HepG2 (cell line): Measurements from ENCODE around the gene CCDC73. TPM values are rescaled to one million over a fixed set of nuclear protein-coding genes. Genes with fewer than 3 reads are reported as not detected.

Experiments used
- ATAC-seq: fragments of 200-7000 bp; cut with Tn5 transposase; 3 replicates; pipeline ENCODE4 v1.9.1; 2020; ENCODE audit warnings: mild to moderate bottlenecking, moderate library complexity
- BruUV-seq: library from RNA; stranded (reverse); fragments of 400-500 nt; replicated peaks from 2 replicates; lab custom pipeline; 2021; lab: Mats Ljungman, UMichigan
- CTCF ChIA-PET: fragments of 300-600 bp; formaldehyde crosslinking; extraction: SDS; loops from one replicate; lab custom pipeline; 2021; ENCODE audit warnings: low total read pairs, inconsistent platforms, low intra/inter-chr PET ratio; lab: Yijun Ruan, JAX
- POLR2A ChIA-PET: fragments of 350-600 bp; sonication (Branson Sonifier 250); formaldehyde crosslinking; loops from one replicate; lab custom pipeline; 2020; ENCODE audit warnings: antibody characterized with exemption, inconsistent platforms; lab: Yijun Ruan, JAX
- DNase-seq: peaks from one replicate; pipeline ENCODE4 v3.0.0-alpha.2; 2015; ENCODE audit warnings: low spot score
- FAIRE-seq: peaks from 3 replicates; lab custom pipeline; 2011; peaks lifted over from hg19 to GRCh38; lab: Jason Lieb, UNC
- H2AFZ ChIP-seq: one replicate; pipeline ENCODE4 v1.6.1; 2011; ENCODE audit warnings: low read length, inconsistent platforms
- H3K27ac ChIP-seq: fragments of 300-600 bp; 3 replicates; pipeline ENCODE4 v1.8.0; 2011; ENCODE audit warnings: mixed run types, mild to moderate bottlenecking, mixed read lengths, low read length, inconsistent platforms; ENCODE audit not compliant: insufficient read depth; ENCODE audit errors: extremely low read length
- H3K27me3 ChIP-seq, 2 experiments: fragments of 200-600 bp in 1 of 2; 2 replicates in 1 of 2; 3 replicates in 1 of 2; pipeline versions ENCODE4 v1.6.0 to v1.8.0; 2011; ENCODE audit warnings: low read length in 2 of 2, mild to moderate bottlenecking in 2 of 2, moderate library complexity in 2 of 2, inconsistent platforms in 1 of 2; ENCODE audit not compliant: insufficient read depth in 2 of 2, control insufficient read depth in 1 of 2
- H3K36me3 ChIP-seq, 2 experiments: fragments of 200-600 bp in 1 of 2; replicated peaks in 1 of 2; 2 replicates in 1 of 2; 3 replicates in 1 of 2; pipeline versions ENCODE4 v1.5.1 to v1.8.0; 2011; ENCODE audit warnings: low read length in 2 of 2, inconsistent platforms in 1 of 2; ENCODE audit not compliant: insufficient read depth in 2 of 2, control insufficient read depth in 1 of 2
- H3K4me1 ChIP-seq: 2 replicates; pipeline ENCODE4 v1.5.1; 2012; ENCODE audit warnings: low read length, inconsistent platforms; ENCODE audit not compliant: insufficient read depth
- H3K4me2 ChIP-seq: 2 replicates; pipeline ENCODE4 v1.6.0; 2011; ENCODE audit warnings: low read depth, low read length, inconsistent platforms
- H3K4me3 ChIP-seq, 3 experiments: fragments of 200-600 bp in 1 of 3; sonication (generic), shearing (Covaris generic) in 1 of 3; replicated peaks in 1 of 3; 2 replicates each; pipeline ENCODE4 v1.5.1; 2011 to 2016; ENCODE audit warnings: low read length in 3 of 3, inconsistent platforms in 2 of 3, low read depth in 2 of 3, mild to moderate bottlenecking in 2 of 3, control low read depth in 1 of 3, mixed read lengths in 1 of 3; ENCODE audit not compliant: insufficient read depth in 1 of 3
- H3K79me2 ChIP-seq: one replicate; pipeline ENCODE4 v1.6.1; 2011; ENCODE audit warnings: low read length, inconsistent platforms; ENCODE audit not compliant: insufficient read depth
- H3K9ac ChIP-seq: 2 replicates; pipeline ENCODE4 v1.6.0; 2011; ENCODE audit warnings: mild to moderate bottlenecking, low read depth, low read length, inconsistent platforms; ENCODE audit not compliant: insufficient read depth
- H3K9me3 ChIP-seq: 2 replicates; pipeline ENCODE4 v1.5.1; 2012; ENCODE audit warnings: mild to moderate bottlenecking, low read length
- H4K20me1 ChIP-seq: 2 replicates; pipeline ENCODE4 v1.6.0; 2011; ENCODE audit warnings: inconsistent platforms, mild to moderate bottlenecking, low read length, moderate library complexity; ENCODE audit not compliant: insufficient read depth
- NONO ChIP-seq, 2 experiments: fragments of 450-650 bp in 1 of 2; sonication (generic) in 1 of 2; formaldehyde crosslinking in 1 of 2; IDR thresholded peaks in 1 of 2; conservative IDR thresholded peaks in 1 of 2; 2 replicates each; pipeline versions ENCODE4 v1.6.1 to v1.8.0; 2017 to 2022; ENCODE audit warnings: mild to moderate bottlenecking in 1 of 2, missing genetic modification reagents in 1 of 2, moderate library complexity in 1 of 2
- PAWR ChIP-seq: sonication (generic); formaldehyde crosslinking; IDR thresholded peaks from 2 replicates; pipeline ENCODE4 v1.4.0; 2020; ENCODE audit warnings: missing genetic modification reagents, mild to moderate bottlenecking, borderline replicate concordance
- THRA ChIP-seq: sonication (generic); formaldehyde crosslinking; IDR thresholded peaks from 2 replicates; pipeline ENCODE4 v1.4.0; 2020; ENCODE audit warnings: missing genetic modification reagents, borderline replicate concordance
- ZNF546 ChIP-seq: sonication (generic); formaldehyde crosslinking; conservative IDR thresholded peaks from 2 replicates; pipeline ENCODE4 v1.8.1; 2023; ENCODE audit warnings: mild to moderate bottlenecking, missing genetic modification reagents
- WGBS: methylation state at CpG from one replicate; pipeline ENCODE4 v1.1.6; 2017; ENCODE audit warnings: low lambda C conversion rate; 5-methylcytosine and 5-hydroxymethylcytosine counted together
- in situ Hi-C: cut with HindIII; loops from 2 replicates; pipeline ENCODE4 v1.10.0; 2017; ENCODE audit warnings: low pct_unique_long_range_greater_than_20kb; ENCODE audit not compliant: extremely low pct_ligation_motif_present
- intact Hi-C: fragments of 100-400 bp; cut with micrococcal nuclease; formaldehyde crosslinking; loops from one replicate; pipeline ENCODE4 v1.10.0; 2022; ENCODE audit not compliant: unreplicated experiment
- polyA plus RNA-seq, 8 experiments: library from polyadenylated mRNA; depleted of rRNA in 3 of 8; stranded (reverse) in 7 of 8; unstranded in 1 of 8; fragments of >200 nt; fragmentation: Illumina TruSeq in 4 of 8; extraction: Trizol in 4 of 8; gene quantifications; 2 replicates each; pipeline versions ENCODE4 v1.2.1 to v1.2.3, GENCODE V29; 2011 to 2016; ENCODE audit warnings: low read depth in 4 of 8, missing spikeins in 1 of 8, mixed read lengths in 1 of 8; ENCODE audit not compliant: insufficient read depth in 1 of 8
- total RNA-seq, 5 experiments: library from RNA; depleted of rRNA; stranded (reverse); fragments of >200 nt; fragmentation: Illumina TruSeq; extraction: Trizol; gene quantifications; 2 replicates each; pipeline ENCODE4 v1.2.3, GENCODE V29; 2016; ENCODE audit warnings: low read depth in 1 of 5

The CCDC73 gene
- total and polyA plus RNA-seq, 2 of the 13 experiments (the other 11 are each of a cell fraction or from before 2014, with no cell fraction given) = 0.01 to 0.11 TPM

- no peak for TF ChIP-seq NONO (IDR thresholded peaks at IDR 0.05)
- no peak for TF ChIP-seq NONO (CRISPR knock-in tag; conservative IDR thresholded peaks at IDR 0.05)
These were observed 213.5 kb downstream of the CCDC73 start (continued) for GRCh38 chr11:32580967-32581366.

GRCh38 chr11:32576456-32576855 is 218.0 kb downstream of the CCDC73 start:
- CTCF ChIA-PET = no interaction called here

More at GRCh38 chr11:32576456-32576855, 218.0 kb downstream of the CCDC73 start:
- DNase-seq (no peak), FAIRE-seq (no peak), ATAC-seq (no peak)
- Histone ChIP-seq H3K36me3 (no peaks in the 10 kb centered on the region), H3K4me2 (no peak overlapping the region), H3K27ac (no peak overlapping the region), H3K79me2 (no peaks in the 10 kb centered on the region), H2AFZ (no peak overlapping the region), H3K9me3 (no peaks in the 10 kb centered on the region), H4K20me1 (no peaks in the 10 kb centered on the region), H3K27me3 (no peaks in the 10 kb centered on the region; a peak in 1 of 5 replicates), H3K4me1 (peaks cover 20% of the 10 kb centered on the region), H3K9ac (no peak overlapping the region), H3K4me3 (no peak overlapping the region)
- in situ Hi-C loops = no loop called here
- no peak for TF ChIP-seq PAWR (CRISPR knock-in tag)
- no peak for TF ChIP-seq ZNF546
- TF ChIP-seq THRA (CRISPR knock-in tag) = no peak
- intact Hi-C loops = no loop called here
- POLR2A ChIA-PET = no interaction called here
- WGBS = 90% methylated on average over 1 of the region's 1 CpG
- BruUV-seq = no TSS peak
